ENCODE measurements around the gene OBSCN. TPM values are rescaled to one million over a fixed set of nuclear protein-coding genes. Genes with fewer than 3 reads are reported as not detected.
A peak's percentile ranks its signal among the peaks of the same experiment; 100 is the strongest.

OBSCN gene
- total RNA-seq, 1 experiment from 2014 or later = 5.6 TPM

DNA sequence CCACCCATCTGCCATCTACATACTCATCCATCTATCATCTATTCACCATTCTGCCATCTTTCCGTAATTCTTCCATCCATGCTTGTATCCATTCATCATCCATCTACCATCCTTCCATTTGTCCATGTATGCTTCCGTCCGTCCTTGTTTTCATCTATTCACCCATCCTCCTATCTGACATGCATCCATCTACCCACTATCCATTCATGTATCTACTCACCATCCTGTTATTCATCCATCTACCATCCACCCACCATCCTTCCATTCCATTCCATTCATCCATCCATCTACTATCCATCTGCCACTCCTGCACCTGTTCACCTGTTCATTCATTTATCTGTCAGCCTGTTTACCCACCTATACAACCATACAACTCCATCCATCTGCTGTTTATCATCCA, 112.5 kb downstream of the OBSCN start:
- no peaks in the 10 kb centered on the region for H3K27me3 ChIP-seq (replicated peaks; ENCODE audit: control insufficient read depth, insufficient read depth, low read length)
- TF ChIP-seq, protein P1, sequence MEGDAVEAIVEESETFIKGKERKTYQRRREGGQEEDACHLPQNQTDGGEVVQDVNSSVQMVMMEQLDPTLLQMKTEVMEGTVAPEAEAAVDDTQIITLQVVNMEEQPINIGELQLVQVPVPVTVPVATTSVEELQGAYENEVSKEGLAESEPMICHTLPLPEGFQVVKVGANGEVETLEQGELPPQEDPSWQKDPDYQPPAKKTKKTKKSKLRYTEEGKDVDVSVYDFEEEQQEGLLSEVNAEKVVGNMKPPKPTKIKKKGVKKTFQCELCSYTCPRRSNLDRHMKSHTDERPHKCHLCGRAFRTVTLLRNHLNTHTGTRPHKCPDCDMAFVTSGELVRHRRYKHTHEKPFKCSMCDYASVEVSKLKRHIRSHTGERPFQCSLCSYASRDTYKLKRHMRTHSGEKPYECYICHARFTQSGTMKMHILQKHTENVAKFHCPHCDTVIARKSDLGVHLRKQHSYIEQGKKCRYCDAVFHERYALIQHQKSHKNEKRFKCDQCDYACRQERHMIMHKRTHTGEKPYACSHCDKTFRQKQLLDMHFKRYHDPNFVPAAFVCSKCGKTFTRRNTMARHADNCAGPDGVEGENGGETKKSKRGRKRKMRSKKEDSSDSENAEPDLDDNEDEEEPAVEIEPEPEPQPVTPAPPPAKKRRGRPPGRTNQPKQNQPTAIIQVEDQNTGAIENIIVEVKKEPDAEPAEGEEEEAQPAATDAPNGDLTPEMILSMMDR (IDR thresholded peaks at IDR 0.05; ENCODE audit: insufficient read depth in 1 of 2, low read depth in 1 of 2, low read length in 1 of 2, severe bottlenecking in 1 of 2, unreplicated experiment in 1 of 2) = no peak
- H3K4me3 ChIP-seq (ENCODE audit: low read depth, low read length) = no peak overlapping the region
- no peaks in the 10 kb centered on the region for H3K4me1 Mint-ChIP-seq (ENCODE audit: low read depth, unreplicated experiment)
- no peaks in the 10 kb centered on the region for H3K36me3 Mint-ChIP-seq (ENCODE audit: insufficient read depth, unreplicated experiment)
- intact Hi-C loops (cut with micrococcal nuclease; ENCODE audit: unreplicated experiment) = no loop called here
- ChIA-PET POLR2A (no interaction called here), CTCF (no interaction called here)
- H3K4me3 Mint-ChIP-seq (ENCODE audit: unreplicated experiment) = no peak overlapping the region
- no peaks in the 10 kb centered on the region for H3K27me3 Mint-ChIP-seq (ENCODE audit: insufficient read depth, unreplicated experiment)
- no TSS peak for BruUV-seq (replicated peaks)
- H3K4me1 ChIP-seq = no peaks in the 10 kb centered on the region
- H3K36me3 ChIP-seq (ENCODE audit: control insufficient read depth, insufficient read depth, low read length) = no peaks in the 10 kb centered on the region
- H3K9me3 Mint-ChIP-seq (ENCODE audit: unreplicated experiment) = peaks cover under 1% of the 10 kb centered on the region
- no peak for DNase-seq
- H3K9me3 ChIP-seq = peaks cover 6% of the 10 kb centered on the region
- no peak overlapping the region for H3K27ac Mint-ChIP-seq (ENCODE audit: unreplicated experiment)

DNA sequence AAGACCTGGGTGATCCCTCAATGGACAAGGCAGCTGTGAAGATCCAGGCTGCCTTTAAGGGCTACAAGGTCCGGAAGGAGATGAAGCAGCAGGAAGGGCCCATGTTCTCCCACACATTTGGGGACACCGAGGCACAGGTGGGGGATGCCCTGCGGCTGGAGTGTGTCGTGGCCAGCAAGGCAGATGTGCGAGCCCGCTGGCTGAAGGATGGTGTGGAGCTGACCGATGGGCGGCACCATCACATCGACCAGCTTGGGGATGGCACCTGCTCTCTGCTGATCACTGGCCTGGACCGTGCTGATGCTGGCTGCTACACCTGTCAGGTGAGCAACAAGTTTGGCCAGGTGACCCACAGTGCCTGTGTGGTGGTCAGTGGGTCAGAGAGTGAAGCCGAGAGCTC, 113.6 kb downstream of the OBSCN start:
- intact Hi-C loops (cut with micrococcal nuclease; ENCODE audit: unreplicated experiment) = no loop called here
- H3K4me3 Mint-ChIP-seq (ENCODE audit: unreplicated experiment) = no peak overlapping the region
- H3K4me1 ChIP-seq = no peaks in the 10 kb centered on the region
- no peak overlapping the region for H3K27ac Mint-ChIP-seq (ENCODE audit: unreplicated experiment)
- H3K27me3 Mint-ChIP-seq (ENCODE audit: insufficient read depth, unreplicated experiment) = no peaks in the 10 kb centered on the region
- no TSS peak for BruUV-seq (replicated peaks)
- H3K36me3 Mint-ChIP-seq (ENCODE audit: insufficient read depth, unreplicated experiment) = no peaks in the 10 kb centered on the region
- H3K36me3 ChIP-seq (ENCODE audit: control insufficient read depth, insufficient read depth, low read length) = no peaks in the 10 kb centered on the region
- CTCF ChIA-PET = no interaction called here
- POLR2A ChIA-PET = no interaction called here
- TF ChIP-seq, protein P1 (IDR thresholded peaks at IDR 0.05; ENCODE audit: insufficient read depth in 1 of 2, low read depth in 1 of 2, low read length in 1 of 2, severe bottlenecking in 1 of 2, unreplicated experiment in 1 of 2) = no peak
- no peak overlapping the region for H3K4me3 ChIP-seq (ENCODE audit: low read depth, low read length)
- no peak for DNase-seq
- H3K9me3 ChIP-seq = peaks cover 13% of the 10 kb centered on the region
- no peaks in the 10 kb centered on the region for H3K4me1 Mint-ChIP-seq (ENCODE audit: low read depth, unreplicated experiment)
- peaks cover 7% of the 10 kb centered on the region for H3K9me3 Mint-ChIP-seq (ENCODE audit: unreplicated experiment)
- no peaks in the 10 kb centered on the region for H3K27me3 ChIP-seq (replicated peaks; ENCODE audit: control insufficient read depth, insufficient read depth, low read length)

DNA sequence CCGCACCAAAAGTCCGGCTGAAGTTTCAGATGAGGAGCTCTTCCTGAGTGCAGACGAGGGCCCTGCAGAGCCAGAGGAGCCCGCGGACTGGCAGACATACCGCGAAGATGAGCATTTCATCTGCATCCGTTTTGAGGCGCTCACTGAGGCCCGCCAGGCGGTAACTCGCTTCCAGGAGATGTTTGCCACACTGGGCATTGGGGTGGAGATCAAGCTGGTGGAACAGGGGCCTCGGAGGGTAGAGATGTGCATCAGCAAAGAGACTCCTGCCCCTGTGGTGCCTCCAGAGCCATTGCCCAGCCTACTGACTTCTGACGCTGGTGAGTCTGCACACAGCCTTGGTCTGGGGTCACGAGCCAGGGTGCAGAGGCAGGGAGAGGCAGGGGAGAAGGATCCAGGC, 114.1 kb downstream of the OBSCN start:
- Mint-ChIP-seq H3K9me3 (ENCODE audit: unreplicated experiment) (peaks cover 7% of the 10 kb centered on the region), H3K27me3 (ENCODE audit: insufficient read depth, unreplicated experiment) (no peaks in the 10 kb centered on the region), H3K4me3 (ENCODE audit: unreplicated experiment) (no peak overlapping the region), H3K27ac (ENCODE audit: unreplicated experiment) (no peak overlapping the region), H3K36me3 (ENCODE audit: insufficient read depth, unreplicated experiment) (no peaks in the 10 kb centered on the region), H3K4me1 (ENCODE audit: low read depth, unreplicated experiment) (no peaks in the 10 kb centered on the region)
- Histone ChIP-seq H3K9me3 (peaks cover 13% of the 10 kb centered on the region), H3K27me3 (replicated peaks; ENCODE audit: control insufficient read depth, insufficient read depth, low read length) (no peaks in the 10 kb centered on the region), H3K4me1 (no peaks in the 10 kb centered on the region), H3K4me3 (ENCODE audit: low read depth, low read length) (no peak overlapping the region), H3K36me3 (ENCODE audit: control insufficient read depth, insufficient read depth, low read length) (no peaks in the 10 kb centered on the region)
- DNase-seq = peak in 1 of 2 experiments; percentile 27
- ChIA-PET POLR2A (no interaction called here), CTCF (no interaction called here)
- no TSS peak for BruUV-seq (replicated peaks)
- TF ChIP-seq, protein P1 (IDR thresholded peaks at IDR 0.05; ENCODE audit: insufficient read depth in 1 of 2, low read depth in 1 of 2, low read length in 1 of 2, severe bottlenecking in 1 of 2, unreplicated experiment in 1 of 2) = no peak
- intact Hi-C loops (cut with micrococcal nuclease; ENCODE audit: unreplicated experiment) = no loop called here
